Breast epithelium (tissue), 3 donors: ENCODE measurements around the gene BEST1.

Source experiments
- POLR2A ChIP-seq: fragments of 450-650 bp; IDR thresholded peaks from one replicate; pipeline ENCODE4 v1.6.1; 2016; ENCODE audit warnings: antibody characterized with exemption, mild to moderate bottlenecking, moderate library complexity
- POLR2AphosphoS5 ChIP-seq, 3 donors: sonication (generic); formaldehyde crosslinking; IDR thresholded peaks; one replicate each; pipeline ENCODE4 v1.6.1; 2017; ENCODE audit warnings: antibody characterized with exemption in 3 of 3

DNA sequence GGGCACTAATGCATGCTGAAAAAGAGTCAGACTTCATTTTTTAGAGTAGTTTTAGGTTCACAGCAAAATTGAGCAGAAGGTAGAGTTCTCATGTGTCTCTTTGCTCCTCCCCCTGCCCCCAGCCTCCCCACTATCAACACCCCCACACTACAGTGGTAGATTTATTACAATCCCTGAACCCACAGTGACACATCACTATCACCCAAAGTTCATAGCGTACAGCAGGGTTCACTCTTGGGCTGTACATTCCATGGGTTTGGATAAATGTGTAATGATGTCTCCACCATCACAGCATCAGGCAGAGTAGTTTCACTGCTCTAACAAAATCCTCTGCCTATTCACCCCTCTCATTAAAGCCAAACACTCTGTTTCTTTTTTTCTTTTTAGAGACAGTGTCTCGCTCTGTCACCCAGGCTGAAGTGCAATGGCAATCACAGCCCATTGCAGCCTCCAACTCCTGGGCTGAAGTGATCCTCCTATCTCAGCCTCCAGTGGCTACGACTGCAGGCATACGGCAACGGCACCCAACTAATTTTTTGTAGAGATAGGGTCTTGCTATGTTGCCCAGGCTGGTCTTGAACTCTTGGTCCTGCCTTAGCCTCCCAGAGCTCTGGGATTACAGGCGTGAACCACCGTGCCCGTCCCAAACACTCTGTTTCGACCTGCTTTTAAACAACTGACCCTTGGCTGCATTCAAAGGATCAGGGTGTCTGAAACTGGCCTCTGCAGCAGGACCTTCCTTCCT lies 4.1 kb downstream of the BEST1 start:
- no peak for TF ChIP-seq POLR2A
- no peak for TF ChIP-seq POLR2AphosphoS5 (IDR thresholded peaks at IDR 0.05)
